ENCODE data around the gene ZNF280B. TPM values are rescaled to one million over a fixed set of nuclear protein-coding genes. Genes with fewer than 3 reads are reported as not detected.

ZNF280B gene
- total and polyA plus RNA-seq, 12 donors = 0.01 to 2.7 (median 0.80) TPM

GRCh38 chr22:22458896-22459588, 49.5 kb downstream of the ZNF280B start:
- H3K36me3 ChIP-seq = no peaks in the 10 kb centered on the region
- no peak overlapping the region for H3K4me3 ChIP-seq
- no peak overlapping the region for H3K27ac ChIP-seq
- WGBS, 2 donors = 85 to 86% methylated on average over 6 of the region's 6 CpGs
- ATAC-seq = no peak
- H3K4me1 ChIP-seq = no peaks in the 10 kb centered on the region
- H3K27me3 ChIP-seq = peaks cover 0 to 69% (median 37%) of the 10 kb centered on the region in 7 donors
- H3K9me3 ChIP-seq = peaks cover 0 to 41% (median 26%) of the 10 kb centered on the region in 11 donors
- intact Hi-C loops (cut with DNase I) = no loop called here
- no peak for DNase-seq
- TF ChIP-seq, protein P1, sequence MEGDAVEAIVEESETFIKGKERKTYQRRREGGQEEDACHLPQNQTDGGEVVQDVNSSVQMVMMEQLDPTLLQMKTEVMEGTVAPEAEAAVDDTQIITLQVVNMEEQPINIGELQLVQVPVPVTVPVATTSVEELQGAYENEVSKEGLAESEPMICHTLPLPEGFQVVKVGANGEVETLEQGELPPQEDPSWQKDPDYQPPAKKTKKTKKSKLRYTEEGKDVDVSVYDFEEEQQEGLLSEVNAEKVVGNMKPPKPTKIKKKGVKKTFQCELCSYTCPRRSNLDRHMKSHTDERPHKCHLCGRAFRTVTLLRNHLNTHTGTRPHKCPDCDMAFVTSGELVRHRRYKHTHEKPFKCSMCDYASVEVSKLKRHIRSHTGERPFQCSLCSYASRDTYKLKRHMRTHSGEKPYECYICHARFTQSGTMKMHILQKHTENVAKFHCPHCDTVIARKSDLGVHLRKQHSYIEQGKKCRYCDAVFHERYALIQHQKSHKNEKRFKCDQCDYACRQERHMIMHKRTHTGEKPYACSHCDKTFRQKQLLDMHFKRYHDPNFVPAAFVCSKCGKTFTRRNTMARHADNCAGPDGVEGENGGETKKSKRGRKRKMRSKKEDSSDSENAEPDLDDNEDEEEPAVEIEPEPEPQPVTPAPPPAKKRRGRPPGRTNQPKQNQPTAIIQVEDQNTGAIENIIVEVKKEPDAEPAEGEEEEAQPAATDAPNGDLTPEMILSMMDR (IDR thresholded peaks at IDR 0.05) = no peak

GRCh38 chr22:22458387-22458786, 50.2 kb downstream of the ZNF280B start:
- Histone ChIP-seq H3K4me1 (no peaks in the 10 kb centered on the region), H3K4me3 (no peak overlapping the region), H3K27ac (no peak overlapping the region), H3K9me3 (peaks cover 0 to 46% (median 26%) of the 10 kb centered on the region in 11 donors), H3K36me3 (no peaks in the 10 kb centered on the region), H3K27me3 (peaks cover 0 to 69% (median 31%) of the 10 kb centered on the region in 7 donors)
- intact Hi-C loops (cut with DNase I) = no loop called here
- TF ChIP-seq, protein P1 (IDR thresholded peaks at IDR 0.05) = no peak
- ATAC-seq (no peak), DNase-seq (no peak)
- 78 to 82% methylated on average over 2 of the region's 2 CpGs for WGBS, 2 donors

- intact Hi-C loops (cut with DNase I) = no loop called here
- ATAC-seq = no peak
- no peak for DNase-seq
- TF ChIP-seq, protein P1 (IDR thresholded peaks at IDR 0.05) = no peak
- H3K36me3 ChIP-seq = no peaks in the 10 kb centered on the region
- no peak overlapping the region for H3K4me3 ChIP-seq
- no peak overlapping the region for H3K27ac ChIP-seq
- WGBS, 2 donors = 53 to 54% methylated on average over 3 of the region's 3 CpGs
- H3K9me3 ChIP-seq = peaks cover 0 to 54% (median 26%) of the 10 kb centered on the region in 11 donors
- peaks cover 0 to 61% (median 18%) of the 10 kb centered on the region in 7 donors for H3K27me3 ChIP-seq
- H3K4me1 ChIP-seq = no peaks in the 10 kb centered on the region
Observed at GRCh38 chr22:22454997-22455396, 53.5 kb downstream of the ZNF280B start.

DNA sequence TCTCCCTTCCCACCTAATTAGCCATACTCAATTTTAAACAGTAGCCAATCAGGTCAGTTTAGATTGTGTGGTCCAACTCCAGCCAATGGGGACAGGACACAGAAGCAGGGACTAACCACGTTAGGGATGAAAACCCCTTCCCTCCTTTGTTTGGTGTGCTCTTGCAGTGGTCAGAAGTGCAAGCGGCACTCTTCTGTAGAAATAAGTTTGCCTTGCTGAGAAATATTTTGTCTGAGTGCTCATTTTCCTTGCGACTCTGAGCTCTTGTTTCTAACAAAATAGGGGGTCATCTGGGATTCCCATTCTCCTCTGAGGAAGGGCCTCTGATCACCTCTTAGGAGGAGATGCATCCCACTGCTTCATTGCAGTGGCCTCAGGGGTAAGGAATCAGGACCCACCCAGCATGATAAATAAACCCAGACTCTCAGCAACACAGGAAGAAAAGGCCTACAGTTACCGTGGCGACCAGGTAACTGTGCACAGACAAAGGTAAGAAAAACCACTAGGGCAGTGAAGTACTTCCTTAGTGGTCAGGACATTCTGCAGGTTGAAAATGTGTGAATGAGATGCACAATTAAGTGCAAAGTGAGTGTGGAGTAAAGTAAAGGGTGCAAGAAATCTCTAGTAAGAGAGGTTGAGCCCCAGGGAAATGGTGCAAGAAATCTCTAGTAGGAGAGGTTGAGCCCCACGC, 55.4 kb downstream of the ZNF280B start:
- intact Hi-C loops (cut with DNase I) = no loop called here
- Histone ChIP-seq H3K27me3 (peaks cover 0 to 68% (median 22%) of the 10 kb centered on the region in 7 donors), H3K4me3 (no peak overlapping the region), H3K36me3 (no peaks in the 10 kb centered on the region), H3K4me1 (no peaks in the 10 kb centered on the region), H3K9me3 (peaks cover 0 to 35% (median 8%) of the 10 kb centered on the region in 11 donors), H3K27ac (no peak overlapping the region)
- TF ChIP-seq, protein P1 (IDR thresholded peaks at IDR 0.05) = no peak
- no peak for DNase-seq
- ATAC-seq = no peak
- 73 to 77% methylated on average over 6 of the region's 6 CpGs for WGBS, 2 donors
